Stimulated activated CD8-positive, alpha-beta memory T cell treated with anti-CD3 and anti-CD28 coated beads, Interleukin-7, amount 100 ng/mL, for 48 hours (primary cell): ENCODE measurements around the gene AKR1D1.
"Not testable (repeated sequence)": the region's sequence is repeated elsewhere in the genome, so short reads cannot be mapped to it uniquely, and the experiment has no call there.

Experiments used
- DNase-seq, 2 donors: peaks; one replicate each; pipeline ENCODE4 v3.0.0-alpha.2; 2020; ENCODE audit warnings: low read depth in 1 of 2; ENCODE audit errors: extremely low read depth in 1 of 2

Gene AKR1D1

DNA sequence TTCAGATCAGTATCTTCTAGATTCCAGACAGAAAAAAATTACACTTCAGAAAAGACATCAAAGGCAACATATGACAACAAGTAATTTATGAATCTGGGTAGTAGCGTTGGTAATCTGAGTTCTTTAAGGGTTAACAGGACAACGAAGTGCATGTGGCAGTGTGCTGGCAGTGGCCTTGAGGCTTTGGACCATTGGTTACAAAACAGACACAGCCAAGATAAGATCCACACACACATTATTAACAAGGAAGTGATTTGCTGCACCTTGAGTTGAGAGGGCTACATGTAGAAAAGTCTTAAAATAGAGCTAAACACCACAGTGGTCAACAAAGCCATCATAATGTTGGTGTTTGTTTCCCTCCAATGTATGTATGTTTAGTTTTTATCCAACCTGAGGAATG, 40.6 kb downstream of the AKR1D1 start:
- no peak for DNase-seq

DNA sequence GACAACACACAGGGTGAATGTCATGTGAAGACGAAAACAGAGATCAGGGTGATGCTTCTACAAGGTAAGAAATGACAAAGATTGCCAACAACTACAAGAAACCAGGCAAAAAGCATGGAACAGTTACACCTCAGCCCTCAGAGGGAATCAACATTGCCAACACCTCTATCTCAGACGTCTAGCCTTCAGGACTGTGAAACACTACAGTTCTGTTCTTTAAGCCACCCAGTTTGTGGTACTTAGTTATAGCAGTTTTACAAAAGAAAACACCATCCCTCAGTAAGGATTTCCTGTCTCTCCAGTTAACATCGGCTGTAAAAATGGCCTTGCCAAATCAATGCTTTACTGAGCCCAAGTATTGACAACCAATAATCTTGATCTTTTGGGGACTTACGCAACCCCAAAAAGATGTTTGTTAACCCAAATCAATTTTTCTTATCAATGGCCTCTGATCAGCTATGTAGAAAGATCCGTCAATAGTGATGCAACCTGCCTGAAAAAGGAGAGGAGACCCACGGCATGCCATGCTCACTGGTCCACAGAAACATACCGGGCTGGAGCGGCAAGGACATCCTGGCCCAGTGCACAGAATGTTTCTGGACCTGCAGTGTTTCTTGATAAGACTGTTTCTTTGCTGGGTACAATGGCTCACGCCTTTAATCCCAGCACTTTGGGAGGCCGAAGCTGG, 44.0 kb downstream of the AKR1D1 start:
- DNase-seq = no peak

DNA sequence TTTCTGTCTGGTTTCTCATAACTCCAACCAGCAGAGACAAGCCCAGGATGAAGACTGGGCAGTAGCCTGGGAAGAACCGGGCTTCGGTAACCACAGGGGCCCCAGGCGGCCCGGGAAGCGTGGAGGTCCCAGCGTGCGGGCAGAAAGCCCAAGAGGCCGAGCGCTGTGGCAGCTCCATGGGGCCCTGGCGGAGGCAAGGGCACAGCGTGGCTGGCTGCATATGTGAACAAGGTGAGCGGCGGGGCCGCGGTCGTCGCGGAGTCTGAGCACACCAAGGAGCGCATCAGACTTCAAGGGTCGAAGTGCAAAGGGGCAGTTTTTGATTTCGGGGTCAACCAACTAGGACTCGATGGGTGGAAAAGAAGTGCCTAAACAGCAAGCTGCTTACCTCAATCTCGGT, 45.9 kb downstream of the AKR1D1 start:
- no peak for DNase-seq

DNA sequence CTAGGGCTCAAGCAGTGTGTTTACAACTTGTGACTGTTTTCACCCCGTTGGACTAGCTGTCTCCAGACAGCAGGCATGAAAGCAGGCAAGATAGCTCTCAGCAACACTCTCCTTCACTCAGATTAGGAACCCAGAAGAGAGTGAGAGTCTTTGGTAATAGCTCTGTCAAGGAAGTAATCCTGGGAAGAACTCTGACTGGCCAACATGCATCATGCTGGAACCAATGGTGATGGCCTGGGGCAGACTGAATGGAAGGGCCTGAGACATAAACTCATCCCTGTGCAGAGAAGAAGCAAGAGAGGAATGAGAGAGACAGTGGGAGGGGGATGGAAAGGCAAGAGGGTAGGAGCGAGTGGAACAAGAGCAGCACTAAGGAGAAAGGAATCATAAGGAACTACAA, 48.9 kb downstream of the AKR1D1 start:
- DNase-seq = no peak

DNA sequence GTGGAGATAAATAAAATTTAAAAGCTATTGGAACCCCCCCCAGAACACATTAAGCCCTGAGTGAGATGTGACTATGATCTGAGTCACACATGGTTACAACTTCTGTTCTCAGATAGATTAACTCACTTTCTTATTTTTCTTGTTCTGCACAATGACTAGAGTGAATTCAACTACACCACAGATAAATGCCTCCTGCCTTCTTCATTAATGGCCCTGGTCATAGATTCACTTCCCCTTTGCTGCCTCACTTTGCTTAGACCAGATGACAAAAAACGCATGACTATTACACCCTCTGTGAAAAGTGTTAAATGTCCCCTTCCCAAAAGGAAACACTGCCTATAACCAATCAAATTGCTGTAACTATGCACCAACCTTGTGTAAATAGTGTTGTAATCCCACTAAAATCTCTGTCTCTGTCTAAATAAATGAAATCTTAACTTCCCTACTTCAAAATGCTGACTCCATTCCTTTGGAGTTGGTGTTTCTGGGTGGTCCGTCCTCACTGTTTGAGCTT, 49.4 kb downstream of the AKR1D1 start:
- no peak for DNase-seq

DNA sequence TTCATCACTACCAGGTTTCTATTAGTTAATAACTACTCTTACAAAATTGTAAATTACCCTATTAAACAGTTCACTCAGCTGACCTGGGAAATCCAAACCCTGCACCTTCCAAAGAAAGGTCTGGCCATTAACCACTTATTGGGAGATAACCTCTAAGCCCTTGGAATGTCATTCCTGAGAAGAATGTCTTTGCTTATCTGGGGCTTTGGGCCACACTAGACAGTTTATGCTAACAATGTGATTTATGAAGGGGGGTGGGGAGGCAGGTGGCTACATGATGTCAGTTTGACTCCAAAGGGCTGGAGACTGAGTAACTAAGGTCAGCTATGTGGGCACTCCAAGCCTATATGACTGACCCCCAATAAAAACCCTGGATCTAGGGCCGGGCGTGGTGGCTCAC, 50.7 kb downstream of the AKR1D1 start:
- DNase-seq = no peak

DNA sequence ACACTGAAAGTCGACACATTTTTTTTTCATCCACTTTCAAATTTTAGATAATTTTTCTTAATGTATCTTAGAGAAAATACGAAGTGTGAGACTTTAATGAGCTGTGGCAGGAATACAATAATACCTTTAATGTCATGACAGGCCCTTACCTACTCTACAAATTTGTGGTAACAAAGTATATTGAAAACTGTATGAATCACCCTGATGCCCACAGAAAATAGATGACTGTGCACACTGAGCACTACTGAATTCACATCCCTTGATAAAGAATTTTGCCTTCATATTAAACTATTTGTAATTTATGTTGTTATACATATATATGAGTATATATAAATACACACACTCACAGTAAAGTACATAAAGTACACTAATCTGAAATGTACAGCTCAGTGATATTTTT, 51.7 kb downstream of the AKR1D1 start:
- DNase-seq = no peak

DNA sequence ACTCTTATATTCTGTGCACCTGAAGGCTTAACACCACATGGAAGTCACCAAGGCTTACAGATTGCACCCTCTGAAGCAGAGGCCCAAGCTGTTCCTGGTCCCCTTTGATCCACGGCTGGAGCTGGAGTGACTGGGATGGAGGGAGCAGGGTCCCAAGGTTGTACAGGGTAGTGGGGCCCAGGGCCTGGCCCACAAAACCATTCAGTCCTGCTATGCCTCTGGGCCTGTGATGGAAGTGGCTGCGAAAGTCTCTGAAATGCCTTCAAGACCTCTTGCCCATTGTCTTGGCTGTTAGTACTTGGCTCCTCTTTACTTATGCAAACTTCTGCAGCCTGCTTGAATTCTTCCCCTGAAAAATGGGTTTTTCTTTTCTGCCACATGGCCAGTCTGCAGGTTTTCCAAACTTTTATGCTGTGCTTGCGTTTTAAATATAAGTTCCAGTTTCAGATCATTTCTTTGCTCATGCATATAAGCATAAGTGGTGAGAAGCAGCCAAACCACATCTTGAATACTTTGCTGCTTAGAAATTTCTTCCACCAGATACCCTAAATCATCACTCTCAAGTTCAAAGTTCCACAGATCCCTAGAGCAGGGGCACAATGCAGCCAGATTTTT, 53.4 kb downstream of the AKR1D1 start:
- DNase-seq = no peak

DNA sequence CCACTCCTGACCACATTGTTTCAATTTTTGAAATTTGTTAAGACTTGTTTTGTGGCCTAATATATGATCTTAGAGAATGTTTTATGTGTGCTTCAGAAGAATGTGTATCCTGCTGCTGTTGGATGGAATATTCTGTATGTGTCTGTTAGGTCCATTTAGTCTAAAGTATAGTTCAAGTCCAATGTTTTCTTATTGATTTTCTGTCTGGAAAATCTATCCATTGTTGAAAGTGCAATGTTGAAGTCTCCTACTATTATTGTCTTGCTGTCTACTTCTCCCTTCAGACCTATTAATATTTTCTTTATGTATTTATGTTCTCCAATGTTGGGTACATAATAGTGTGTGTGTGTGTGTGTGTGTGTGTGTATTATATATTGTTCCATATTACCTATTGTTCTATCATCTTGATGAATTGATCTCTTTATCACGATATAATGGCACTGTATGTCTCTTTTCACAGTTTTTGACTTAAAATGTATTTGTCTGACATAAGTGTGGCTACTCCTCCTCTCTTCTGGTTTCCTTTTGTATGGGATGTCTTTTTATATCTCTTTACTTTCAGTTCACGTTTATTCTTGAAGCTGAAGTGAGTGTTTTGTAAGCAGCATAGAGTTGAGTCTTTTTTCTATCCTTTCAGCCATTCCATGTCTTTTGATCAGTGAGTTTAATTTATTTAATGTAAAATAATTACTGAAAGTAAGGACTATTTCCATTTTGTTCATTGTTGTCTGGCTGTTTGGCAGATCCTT, 61.3 kb downstream of the AKR1D1 start:
- DNase-seq = no peak

DNA sequence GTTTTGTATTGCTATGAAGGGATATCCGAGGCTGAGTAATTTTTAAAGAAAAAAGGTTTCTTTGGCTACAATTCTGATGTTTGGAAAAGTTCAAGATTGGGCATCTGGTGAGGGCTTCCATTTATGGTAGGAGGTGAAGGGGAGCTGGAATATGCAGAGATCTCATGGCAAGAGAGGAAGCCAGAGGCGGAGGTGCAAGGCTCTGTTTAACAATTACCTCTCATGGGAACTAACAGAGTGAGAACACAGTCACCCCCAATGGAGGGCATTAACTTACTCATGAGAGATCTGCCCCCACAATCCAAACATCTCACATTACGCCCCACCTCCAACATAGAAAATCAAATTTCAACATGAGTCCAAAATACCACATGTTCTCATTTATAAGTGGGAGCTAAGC, 62.0 kb downstream of the AKR1D1 start:
- DNase-seq = no peak

DNA sequence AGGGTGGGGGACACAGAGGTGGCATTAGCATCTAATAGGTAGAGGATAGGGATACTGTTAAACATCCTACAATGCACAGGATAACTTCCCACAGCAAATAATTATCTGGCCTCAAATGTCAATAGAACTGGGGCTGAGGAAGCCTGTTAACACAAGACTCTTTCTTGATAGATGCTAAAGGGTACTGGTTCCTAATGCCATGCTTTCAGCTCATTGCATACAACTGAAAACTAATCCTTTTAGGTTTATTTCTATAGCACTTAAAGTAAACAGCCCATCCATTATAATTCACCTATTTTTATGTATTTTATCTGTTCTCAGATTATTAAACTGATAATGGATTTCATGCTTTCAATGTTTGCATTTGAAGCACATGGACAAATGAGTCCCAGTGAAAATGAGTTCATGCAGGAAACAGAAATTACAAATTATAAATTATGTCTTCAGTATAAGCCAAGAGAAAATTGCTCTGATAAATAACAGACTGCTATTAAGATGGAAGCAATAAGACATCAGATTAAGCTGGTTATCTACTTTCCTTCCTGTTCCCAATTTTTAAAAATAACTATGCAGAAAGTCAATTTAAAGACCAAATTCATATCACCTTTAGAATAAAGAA, 66.4 kb downstream of the AKR1D1 start:
- no peak for DNase-seq

DNA sequence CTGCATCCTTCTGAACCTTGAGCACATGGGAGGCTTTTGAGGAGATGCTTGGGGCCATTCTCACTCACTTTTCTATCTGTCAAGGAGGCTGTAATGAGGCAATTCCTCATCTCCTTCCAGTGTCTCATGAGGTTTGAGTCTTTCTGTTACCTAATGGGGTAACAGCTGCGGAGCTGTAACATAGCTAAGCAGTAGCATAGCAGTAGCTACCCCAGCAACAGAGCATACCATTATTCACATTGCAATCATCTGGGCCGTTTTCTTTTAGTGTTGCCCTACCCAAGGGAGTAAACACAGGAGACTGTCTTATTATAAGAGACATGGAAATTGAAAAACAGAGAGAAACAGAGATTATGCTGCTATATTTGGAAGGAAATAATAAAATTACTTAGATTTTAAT, 68.7 kb downstream of the AKR1D1 start:
- DNase-seq = no peak

DNA sequence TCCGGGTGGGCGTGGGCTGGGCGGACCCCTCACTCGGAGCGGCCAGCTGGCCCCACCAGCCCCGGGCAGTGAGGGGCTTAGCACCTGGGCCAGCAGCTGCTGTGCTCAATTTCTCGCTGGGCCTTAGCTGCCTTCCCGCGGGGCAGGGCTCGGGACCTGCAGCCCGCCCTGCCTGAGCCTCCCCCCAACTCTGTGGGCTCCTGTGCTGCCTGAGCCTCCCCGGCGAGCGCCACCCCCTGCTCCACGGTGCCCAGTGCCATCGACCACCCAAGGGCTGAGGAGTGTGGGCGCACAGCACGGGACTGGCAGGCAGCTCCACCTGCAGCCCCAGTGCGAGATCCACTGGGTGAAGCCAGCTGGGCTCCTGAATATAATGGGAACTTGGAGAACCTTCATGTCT, 70.0 kb downstream of the AKR1D1 start:
- DNase-seq = not testable (repeated sequence)

DNA sequence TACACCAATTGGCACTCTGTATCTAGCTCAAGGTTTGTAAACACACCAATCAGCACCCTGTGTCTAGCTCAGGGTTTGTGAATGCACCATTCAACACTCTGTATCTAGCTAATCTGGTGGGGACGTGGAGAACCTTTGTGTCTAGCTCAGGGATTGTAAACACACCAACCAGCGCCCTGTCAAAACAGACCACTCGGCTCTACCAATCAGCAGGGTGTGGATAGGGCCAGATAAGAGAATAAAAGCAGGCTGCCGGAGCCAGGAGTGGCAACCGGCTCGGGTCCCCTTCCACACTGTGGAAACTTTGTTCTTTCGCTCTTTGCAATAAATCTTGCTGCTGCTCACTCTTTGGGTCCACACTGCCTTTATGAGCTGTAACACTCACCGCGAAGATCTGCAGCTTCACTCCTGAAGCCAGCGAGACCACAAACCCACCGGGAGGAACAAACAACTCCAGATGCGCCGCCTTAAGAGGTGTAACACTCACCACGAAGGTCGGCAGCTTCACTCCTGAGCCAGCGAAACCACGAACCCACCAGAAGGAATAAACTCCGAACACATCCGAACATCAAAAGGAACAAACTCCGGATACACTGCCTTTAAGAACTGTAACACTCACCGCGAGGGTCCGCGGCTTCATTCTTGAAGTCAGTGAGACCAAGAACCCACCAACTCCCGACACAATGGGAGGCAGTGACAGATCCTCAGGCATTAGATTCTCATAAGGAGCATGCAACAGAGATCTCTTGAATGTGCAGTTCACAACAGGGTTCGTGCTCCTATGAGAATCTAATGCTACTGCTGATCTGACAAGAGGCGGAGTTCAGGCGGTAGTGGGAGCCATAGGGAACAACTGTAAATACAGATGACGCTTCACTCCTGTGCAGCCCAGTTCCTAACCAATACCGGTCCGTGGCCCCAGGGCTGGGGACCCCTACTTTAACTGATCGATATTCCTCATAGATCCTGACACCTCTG, 70.8 kb downstream of the AKR1D1 start:
- DNase-seq = not testable (repeated sequence)

DNA sequence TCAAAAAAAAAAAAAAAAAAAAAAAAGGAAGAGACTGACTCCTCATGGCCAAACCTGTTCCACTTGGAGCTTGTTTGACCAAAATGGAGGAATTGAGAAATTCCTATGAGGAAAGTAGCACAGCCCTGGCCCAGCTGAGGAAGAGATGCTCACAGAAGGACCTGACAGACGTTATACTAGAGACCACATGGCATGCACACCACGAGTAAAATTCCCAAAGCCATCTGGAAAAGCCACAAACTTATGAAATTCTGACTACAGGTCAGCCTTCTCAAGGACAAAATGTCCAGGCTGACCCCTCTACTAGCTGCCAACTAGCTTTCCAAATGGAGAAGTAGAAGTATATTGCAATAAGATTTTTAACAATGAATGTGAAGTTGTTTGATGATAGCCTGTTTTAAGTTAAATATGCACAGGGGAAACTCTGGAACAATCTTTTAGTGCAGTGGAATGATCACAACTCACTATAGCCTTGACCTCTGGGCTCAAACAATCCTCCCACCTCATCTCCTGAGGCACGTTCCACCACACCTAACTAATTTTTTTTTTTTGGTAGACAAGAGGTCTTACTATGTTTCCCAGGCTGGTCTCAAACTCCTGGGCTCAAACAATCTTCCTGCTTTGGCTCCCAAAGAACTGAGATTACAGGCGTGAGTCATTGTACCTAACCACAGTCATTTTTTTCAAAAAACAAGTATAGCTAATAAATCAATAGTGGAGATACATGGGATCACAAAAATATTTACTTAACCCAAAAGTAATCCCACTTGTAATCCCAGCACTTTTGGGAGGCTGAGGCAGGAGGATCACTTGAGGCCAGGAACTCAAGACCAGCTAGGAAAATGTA, 75.7 kb downstream of the AKR1D1 start:
- no peak for DNase-seq

DNA sequence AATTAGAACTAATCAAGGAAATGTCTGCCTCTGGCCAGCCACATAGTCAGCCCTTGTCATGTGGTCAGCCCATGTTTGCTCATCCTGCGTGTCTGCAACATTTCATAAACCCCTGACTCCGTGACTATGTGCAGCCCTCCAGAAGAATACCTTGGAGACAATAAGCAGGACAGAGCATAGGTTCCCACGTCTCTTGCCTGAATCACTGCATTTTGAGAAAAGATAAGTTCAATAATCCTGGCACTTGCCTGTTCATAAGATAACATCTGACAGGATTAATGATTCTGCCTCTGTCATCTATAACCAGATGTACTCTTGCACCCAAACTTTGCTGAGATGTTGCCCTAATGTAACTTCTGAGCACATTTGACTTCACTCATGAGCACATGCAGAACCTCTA, 78.4 kb downstream of the AKR1D1 start:
- no peak for DNase-seq

DNA sequence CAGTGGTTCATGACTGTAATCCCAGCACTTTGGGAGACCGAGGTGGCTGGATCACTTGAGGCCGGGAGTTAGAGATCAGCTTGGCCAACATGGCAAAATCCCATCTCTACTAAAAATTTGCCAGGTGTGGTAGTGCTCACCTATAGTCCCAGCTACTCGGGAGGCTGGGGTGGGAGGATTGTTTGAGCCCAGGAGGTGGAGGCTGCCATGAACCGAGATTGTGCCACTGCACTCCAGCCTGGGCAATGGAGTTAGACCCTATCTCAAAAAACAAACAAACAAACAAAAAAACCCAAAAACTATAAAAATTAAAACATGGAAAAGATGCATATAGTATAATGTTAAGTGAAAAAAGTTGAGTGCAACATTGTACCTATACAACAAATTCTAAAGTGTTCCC, 81.4 kb downstream of the AKR1D1 start:
- DNase-seq = no peak

DNA sequence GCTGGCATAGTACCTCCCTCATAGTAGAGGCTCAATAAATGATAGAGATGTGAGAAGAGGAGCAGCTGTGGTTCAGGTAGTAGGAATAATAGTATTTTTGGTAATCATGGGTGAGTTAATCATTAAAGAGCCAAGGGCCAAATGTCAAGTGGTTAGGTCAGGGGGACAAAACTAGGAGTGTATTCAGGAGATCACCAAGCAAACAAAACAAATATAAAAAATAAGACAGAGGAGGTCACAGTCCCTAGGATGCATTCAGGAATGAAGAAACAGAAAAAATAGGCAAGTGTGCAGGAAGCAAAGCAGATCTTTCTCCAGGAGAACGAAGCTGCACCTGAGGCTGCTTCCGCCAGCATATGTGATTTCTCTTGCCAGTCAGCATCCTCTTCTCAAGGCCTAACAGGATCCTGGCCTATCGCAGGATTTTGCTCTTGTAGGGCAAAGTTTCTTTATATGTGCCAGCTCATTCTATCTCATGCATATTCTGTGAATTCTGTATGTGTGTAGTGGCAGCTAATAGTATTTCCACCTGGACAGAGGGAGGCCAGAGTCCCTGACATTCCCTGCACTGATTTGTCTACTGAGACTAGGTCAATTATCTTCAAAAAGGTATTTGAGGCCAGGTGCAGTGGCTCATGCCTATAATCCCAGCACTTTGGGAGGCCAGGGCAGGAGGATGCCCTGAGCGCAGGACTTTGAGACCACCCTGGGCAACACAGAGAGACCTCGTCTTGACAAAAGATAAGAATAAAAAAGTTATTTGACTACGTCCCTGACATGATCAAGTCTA, 82.7 kb downstream of the AKR1D1 start:
- DNase-seq = no peak

DNA sequence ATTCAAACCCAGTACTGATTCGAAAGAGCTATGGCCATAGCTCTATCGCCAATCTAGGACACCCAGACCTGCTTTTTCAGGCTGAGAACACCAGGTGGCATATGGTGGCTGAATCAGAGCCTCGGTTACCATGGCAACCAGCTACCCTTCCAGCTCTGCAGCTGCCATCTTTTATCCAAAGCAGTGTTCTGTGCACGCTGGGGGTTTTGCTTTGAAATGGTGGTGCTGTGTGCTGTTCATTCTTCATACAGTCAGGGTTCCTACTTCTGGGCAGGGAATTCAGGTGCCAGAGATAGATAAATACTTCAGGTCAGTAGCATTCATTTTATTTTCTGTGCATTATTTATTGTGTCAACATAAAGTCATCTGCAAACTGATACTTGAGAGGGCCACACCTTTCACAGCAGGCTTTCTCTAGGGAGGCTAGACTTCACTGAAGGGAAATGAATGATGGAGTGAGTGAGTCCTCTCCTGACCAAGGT, 85.4 kb downstream of the AKR1D1 start:
- peak; percentile 19 to 69 for DNase-seq
